ENCODE data around the gene NAA15.

NAA15 gene

DNA sequence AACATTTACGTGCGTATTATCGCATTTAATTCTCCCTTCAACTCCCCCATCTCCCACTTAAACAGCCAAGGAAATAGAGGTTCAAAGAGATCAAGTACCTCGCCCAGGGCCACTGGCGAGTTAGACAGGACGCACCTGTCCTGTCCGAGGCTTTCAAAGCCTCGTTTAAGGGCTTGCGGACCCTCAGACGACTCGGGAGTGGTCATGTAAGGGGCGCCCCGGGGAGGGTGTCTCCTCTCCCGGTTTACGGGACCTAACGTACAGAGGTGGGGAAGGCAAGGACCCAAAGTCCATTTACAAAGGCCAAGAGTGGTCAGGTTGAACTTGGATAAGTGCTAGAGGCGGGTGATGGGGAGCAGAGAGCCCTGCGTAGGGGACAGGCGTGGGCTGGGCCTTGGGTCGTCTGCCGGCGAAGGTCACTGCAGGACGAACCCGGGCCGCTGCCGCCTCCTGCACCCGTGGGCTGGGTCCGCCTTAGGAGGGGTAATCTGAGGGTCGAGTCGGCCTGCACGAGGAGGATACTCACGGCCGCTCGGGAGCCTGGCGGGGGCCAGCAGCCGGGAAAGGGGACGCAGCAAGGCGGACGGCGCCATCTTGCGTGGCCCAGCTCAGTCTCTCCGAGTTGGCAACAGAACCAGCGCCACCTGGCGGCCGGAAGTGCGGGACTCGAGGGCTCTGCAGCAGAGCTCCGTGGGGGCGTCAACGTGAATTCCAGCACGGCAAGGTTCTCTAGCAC is 5.9 kb upstream of the NAA15 start:
- peak; percentile 79 for DNase-seq (ENCODE audit: low spot score)
- TF ChIP-seq, protein P1, sequence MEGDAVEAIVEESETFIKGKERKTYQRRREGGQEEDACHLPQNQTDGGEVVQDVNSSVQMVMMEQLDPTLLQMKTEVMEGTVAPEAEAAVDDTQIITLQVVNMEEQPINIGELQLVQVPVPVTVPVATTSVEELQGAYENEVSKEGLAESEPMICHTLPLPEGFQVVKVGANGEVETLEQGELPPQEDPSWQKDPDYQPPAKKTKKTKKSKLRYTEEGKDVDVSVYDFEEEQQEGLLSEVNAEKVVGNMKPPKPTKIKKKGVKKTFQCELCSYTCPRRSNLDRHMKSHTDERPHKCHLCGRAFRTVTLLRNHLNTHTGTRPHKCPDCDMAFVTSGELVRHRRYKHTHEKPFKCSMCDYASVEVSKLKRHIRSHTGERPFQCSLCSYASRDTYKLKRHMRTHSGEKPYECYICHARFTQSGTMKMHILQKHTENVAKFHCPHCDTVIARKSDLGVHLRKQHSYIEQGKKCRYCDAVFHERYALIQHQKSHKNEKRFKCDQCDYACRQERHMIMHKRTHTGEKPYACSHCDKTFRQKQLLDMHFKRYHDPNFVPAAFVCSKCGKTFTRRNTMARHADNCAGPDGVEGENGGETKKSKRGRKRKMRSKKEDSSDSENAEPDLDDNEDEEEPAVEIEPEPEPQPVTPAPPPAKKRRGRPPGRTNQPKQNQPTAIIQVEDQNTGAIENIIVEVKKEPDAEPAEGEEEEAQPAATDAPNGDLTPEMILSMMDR (conservative IDR thresholded peaks at IDR 0.05; ENCODE audit: low read depth): peak; percentile 92
- ChIA-PET POLR2A (ENCODE audit: low non-redundant PET) (no interaction called here), CTCF (interaction anchor here (0.6 to 1.1 kb wide), 4 partner anchors 12 to 197 kb away, joined by 4 to 6 read pairs (median 4); no protein-coding TSS in a partner anchor)
- H3K27ac ChIP-seq: peak overlapping the region; percentile 86

DNA sequence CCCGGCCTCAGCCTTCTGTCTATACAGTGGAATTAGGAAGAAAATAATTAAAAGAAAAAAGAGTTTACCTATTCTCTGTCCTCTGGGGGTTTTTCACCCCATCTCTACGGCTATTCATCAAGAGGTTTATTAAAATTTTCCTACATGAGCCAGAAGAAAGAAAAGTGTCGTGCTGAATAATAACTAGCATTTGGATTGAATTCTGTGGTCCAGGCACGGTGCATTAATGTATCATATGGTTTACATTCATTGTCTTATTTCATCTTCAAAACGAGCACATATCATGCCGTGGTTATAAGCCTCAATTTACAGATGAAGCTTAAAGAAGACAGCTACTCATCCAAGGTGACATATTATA is 5.4 kb upstream of the NAA15 start:
- no peak for DNase-seq (ENCODE audit: low spot score)
- CTCF ChIA-PET: interaction anchor here (0.6 to 1.1 kb wide), 4 partner anchors 11 to 197 kb away, joined by 4 to 6 read pairs (median 4); no protein-coding TSS in a partner anchor
- TF ChIP-seq, protein P1 (conservative IDR thresholded peaks at IDR 0.05; ENCODE audit: low read depth): peak; percentile 40
- POLR2A ChIA-PET (ENCODE audit: low non-redundant PET): no interaction called here
- H3K27ac ChIP-seq: peak overlapping the region; percentile 86

DNA sequence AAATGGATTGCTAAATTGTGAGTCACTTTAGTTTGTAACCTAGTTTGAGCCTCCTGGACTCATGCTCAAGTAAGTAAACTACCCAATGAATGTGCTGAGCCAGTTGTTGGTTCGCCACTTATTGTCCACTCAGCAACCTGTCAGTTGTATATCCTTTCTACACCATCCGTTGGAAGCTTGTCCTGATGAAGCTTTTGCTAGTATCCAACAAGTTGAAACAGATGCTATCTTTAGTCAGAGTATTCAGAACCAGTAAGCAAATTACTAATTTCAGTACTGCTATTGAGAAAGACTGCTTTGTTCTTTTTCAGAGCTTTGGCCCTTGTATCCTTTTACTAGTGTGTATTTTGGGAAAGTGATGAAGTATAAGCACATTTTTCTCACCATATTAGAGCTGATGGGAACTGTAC is 4.3 kb upstream of the NAA15 start:
- CTCF ChIA-PET: interaction anchor here (0.7 kb wide), 1 partner anchor 126 kb away, joined by 3 read pairs; no protein-coding TSS in a partner anchor
- peak; percentile 65 for DNase-seq (ENCODE audit: low spot score)
- H3K27ac ChIP-seq: no peak overlapping the region
- TF ChIP-seq, protein P1 (conservative IDR thresholded peaks at IDR 0.05; ENCODE audit: low read depth): no peak
- POLR2A ChIA-PET (ENCODE audit: low non-redundant PET): interaction anchor here (0.7 to 2.1 kb wide), 2 partner anchors 120 to 853 kb away, joined by 3 to 7 read pairs; partner anchors contain the start of gene ELF2

DNA sequence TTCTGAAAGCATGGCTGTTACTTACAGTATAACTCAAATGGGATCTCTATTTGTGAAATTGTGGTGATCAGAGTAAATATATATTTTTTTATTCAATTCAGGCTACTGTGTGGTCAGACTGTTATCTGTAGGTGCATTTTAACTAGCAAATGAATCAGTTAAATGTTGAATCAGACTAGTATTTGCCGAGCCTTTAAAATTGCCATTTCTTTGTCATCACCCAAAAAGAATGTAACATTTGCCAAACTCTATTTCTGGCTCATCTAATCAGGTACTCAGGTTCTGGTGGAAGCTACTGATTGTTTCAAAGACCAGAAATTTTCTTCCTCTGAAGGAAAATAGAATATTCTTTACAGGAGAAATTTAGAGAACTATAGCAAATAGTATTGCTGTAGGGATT is 1.8 kb upstream of the NAA15 start:
- DNase-seq (ENCODE audit: low spot score): no peak
- TF ChIP-seq, protein P1 (conservative IDR thresholded peaks at IDR 0.05; ENCODE audit: low read depth): no peak
- CTCF ChIA-PET: interaction anchor here (0.7 kb wide), 1 partner anchor 67 kb away, joined by 3 read pairs; no protein-coding TSS in a partner anchor
- POLR2A ChIA-PET (ENCODE audit: low non-redundant PET): no interaction called here
- H3K27ac ChIP-seq: no peak overlapping the region

DNA sequence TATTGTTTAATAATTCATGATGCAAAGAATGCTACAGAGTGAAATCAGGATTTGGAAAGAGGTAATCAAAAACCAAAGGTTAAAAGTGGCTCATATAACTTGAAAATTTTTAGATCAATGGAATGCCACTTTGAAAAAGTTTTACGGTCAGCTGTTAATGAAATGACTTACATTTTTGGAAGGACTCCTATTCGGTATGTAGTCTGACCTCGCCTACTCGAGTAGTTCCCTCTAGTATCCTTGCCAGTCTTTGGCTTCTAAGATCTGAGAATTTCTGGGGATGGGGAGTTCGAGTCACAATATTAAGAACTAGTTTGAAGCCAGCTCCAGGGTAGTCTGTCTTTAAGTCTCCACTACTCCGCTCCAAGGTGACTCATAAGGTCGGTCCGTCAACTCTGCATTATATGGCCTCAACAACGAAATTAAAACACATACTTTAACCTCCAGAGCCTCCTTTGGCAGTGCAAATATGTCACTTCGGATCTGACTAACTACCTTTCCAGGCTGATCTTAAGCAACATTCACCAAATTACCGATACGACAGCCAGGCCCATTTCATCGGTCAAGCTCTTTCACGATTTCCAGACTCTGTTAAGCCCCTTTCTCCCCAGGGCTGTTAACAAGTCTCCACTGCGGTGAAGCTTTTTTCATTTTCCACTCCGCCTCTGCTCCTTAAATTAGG is 733 bp upstream of the NAA15 start:
- POLR2A ChIA-PET (ENCODE audit: low non-redundant PET): interaction anchor here (0.5 to 1.3 kb wide), 3 partner anchors 82 to 123 kb away, joined by 4 to 5 read pairs (median 5); partner anchors contain the start of gene ELF2
- CTCF ChIA-PET: interaction anchor here (0.6 to 0.9 kb wide), 2 partner anchors 12 to 30 kb away, joined by 3 read pairs; no protein-coding TSS in a partner anchor
- peak overlapping the region; percentile 90 for H3K27ac ChIP-seq
- DNase-seq (ENCODE audit: low spot score): peak; percentile 36
- TF ChIP-seq, protein P1 (conservative IDR thresholded peaks at IDR 0.05; ENCODE audit: low read depth): no peak

DNA sequence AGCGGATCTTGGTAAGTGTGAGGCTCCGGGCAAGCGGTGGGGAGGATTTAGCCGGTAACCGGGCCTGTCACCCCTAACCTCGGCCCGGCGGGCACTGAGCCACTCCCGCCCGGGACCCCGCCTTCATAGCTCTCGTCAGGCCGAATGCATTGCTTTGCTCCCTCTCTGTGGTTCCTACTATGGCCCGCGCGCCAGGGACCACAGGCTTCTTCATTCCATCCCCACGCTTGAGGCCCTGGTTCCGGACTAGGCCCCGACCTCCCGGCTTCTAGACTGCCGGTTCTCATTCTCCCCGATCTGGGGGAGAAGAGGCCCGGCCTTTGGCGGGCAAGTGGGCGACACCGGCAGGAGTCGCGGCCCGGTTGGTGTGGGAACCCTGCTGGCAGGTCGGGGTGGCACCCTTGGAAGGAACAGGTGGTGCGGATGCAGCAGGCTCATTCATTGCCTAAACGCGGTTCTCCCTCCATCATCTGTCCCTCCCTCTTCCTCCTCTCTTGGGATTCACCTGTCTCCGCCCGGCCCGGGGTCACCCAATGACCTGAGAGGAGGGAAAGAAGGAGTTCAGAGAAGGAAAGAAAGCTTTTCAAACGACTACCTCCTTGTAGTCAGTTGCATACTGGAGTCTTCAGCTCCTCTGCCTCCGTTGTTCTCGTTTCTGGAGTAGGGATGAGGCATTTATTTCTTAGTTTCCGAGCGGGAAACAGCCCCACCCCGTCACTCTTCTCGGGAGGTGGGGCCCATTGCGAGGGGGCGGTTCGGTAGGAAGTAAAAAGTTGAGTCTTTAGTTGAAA is 711 bp downstream of the NAA15 start, which contains the start of gene NDUFC1:
Gene NDUFC1 (minus strand): TSS at position 657 of the 791 bp plus-strand sequence. CDS start 6,679 bp downstream, outside the sequence.
- POLR2A ChIA-PET (ENCODE audit: low non-redundant PET): interaction anchor here (0.7 kb wide), 1 partner anchor 151 kb away, joined by 3 read pairs; no protein-coding TSS in a partner anchor
- DNase-seq (ENCODE audit: low spot score): peak; percentile 60
- H3K27ac ChIP-seq: peak within 1 kb of the TSS; percentile 90
- CTCF ChIA-PET: no interaction called here
- TF ChIP-seq, protein P1 (conservative IDR thresholded peaks at IDR 0.05; ENCODE audit: low read depth): no peak
